Measurements from ENCODE around the gene SLC35F4.

SLC35F4 gene

DNA sequence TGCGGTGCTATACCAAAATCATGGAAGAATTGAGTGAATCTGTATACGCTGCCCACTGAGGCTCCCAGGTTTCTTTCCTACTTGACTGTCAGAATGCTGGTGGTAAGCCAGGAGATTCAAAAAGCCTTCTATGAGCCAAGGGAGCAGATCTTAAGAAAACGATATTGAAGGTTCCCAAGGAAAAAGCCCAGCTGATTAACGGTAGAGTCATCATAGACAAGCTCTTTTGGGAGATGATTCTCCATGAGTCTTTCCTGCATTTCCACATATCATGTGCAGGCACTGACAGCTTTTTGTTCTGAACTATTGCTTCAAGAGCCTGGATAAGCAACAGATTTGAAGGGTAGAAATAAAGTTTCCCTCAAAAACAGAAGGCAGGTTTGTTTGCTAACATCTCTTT, 17.5 kb downstream of the SLC35F4 start:
- no peak for DNase-seq (ENCODE audit: low spot score)

DNA sequence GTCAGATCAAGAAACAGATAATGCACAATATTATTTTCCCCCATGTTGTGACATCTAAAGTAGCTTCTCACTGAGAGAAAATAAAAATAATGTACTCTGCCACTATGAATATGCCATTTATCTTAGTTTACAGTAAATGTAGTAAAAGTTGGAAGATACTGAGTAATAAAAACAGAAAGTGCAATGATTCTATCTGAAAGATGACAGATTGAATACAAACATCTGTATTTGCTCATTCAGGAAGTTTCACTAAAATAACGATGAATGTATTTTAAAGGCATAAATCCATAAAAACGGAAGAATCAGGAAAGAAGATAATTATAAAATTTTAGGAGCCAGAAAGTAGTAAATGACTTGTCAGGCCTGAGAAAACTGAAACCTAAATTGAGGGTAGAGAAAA, 18.2 kb downstream of the SLC35F4 start:
- DNase-seq (ENCODE audit: low spot score) = no peak

DNA sequence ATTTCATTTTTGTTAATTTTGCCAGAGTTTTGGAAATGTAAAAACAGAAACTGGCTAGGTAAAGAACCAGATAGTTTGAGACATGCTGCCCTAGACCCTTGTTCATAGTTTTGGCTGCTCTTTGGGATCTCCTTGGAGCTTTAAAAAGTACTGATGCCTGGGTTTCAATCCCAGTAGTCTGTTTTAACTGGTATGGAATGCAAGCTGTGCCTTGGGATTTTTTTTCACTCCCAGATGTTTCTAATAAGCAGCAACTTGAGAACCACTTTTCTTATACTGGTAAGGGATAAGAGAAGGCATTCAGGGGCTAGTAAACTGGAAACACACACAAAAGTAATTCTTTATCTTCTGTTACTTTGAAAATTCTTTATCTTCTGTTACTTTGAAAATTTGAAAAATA, 18.8 kb downstream of the SLC35F4 start:
- DNase-seq (ENCODE audit: low spot score) = no peak

DNA sequence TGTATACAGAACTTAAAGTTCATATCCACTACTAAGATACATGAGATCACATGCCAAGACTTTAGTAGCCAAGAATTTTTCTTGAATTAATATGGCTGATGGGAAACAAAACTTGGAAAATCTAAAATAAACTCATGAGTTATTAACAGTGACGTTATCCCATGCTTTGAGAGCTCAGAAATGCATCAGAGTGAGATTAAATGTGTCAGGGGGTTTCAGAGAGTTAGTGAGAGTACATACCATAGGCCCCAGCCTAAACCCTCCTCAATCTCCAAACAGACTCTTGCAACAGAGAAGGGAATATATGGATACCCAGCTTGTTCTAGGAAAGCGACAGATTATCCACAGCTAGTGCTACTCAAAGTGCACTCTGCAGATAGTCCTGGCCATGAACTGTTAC, 19.3 kb downstream of the SLC35F4 start:
- no peak for DNase-seq (ENCODE audit: low spot score)

DNA sequence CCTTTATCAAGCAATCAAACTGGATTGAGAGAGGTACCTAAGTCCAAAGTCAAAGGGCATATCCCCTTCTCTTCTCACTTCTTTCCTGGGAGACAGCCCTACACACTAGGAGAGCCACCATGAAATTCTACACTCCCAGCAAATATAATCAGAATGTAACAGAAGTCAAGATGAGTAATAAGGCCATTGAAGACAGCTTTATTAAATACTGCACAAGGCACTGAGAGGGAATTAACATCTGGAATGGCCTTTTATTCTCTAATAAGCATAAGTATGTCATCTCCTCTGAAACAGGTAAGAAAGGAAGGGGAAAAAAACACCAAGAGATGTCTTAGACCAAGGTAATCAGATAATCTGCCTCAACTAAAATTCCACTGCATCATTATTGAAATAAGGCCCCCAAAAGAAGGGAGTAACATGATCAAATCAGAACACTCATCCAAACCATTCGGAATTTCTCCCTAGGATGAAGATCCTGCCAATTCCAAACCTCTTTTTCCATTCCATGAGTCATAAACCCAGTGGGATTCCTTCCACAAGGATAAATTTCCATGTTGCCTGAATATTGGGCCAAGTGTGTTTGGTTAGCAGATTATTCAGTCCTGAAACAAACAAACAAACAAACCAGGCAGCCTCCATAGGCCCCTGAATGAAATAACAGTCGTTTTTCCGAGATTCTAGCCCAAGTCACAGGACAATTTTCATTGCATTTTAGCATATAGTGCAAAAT, 19.9 kb downstream of the SLC35F4 start:
- DNase-seq (ENCODE audit: low spot score) = no peak

DNA sequence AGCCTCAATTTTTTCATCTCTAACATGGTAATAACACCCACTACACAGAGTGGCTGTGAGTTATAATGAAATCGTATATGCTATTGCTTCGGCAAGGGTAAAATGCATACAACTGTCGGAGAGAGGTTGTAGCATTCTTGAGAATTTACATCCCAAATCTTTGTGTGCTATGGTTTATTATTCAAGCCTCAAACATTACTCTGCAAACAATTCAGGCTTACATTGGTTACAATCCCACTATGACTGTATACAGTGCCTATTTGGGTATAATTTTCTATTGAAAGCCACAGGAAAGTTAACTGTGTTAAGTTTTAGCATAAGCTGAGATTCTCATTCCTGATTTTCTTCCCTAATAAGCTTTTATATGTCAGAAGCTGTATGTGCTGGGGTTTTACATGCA, 20.6 kb downstream of the SLC35F4 start:
- DNase-seq (ENCODE audit: low spot score) = no peak

DNA sequence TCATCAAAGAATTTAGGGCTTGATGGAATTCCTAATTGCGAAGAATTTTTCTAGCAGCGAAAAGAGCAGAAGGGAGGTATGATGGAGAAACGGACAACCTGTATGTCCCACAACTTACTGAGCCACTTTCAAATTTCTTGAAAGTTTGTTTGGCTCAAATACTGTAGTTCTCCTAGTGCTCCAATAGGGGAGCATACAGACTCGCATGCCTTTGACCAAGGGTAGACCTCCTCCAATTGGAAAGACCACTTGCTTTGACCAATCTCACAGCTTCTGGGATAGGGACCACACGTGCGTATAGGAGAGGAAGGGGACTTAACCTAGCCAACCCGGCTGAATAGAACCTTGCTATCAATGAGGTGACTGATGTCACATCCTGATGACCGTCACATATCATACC, 28.6 kb downstream of the SLC35F4 start:
- no peak for DNase-seq (ENCODE audit: low spot score)

DNA sequence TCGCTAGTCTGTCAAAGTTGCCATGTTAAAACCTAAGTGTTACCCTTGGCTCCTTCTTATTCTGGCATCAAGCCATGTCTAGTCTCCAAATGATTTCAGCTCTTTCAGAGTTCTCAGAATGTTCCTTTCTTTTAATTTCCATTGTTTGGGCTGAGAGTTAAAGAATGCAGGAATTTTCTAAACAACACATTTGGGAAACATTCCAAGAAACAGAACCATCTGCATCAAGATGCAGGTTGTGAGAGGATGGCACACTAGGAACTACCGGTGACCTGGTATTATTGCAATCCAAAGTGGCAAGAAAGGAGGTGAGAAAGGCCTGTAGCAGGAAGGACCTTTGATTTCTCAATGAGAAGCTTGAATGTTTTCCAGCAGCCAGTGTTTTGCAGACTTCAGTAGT, 30.1 kb downstream of the SLC35F4 start:
- DNase-seq (ENCODE audit: low spot score) = no peak

DNA sequence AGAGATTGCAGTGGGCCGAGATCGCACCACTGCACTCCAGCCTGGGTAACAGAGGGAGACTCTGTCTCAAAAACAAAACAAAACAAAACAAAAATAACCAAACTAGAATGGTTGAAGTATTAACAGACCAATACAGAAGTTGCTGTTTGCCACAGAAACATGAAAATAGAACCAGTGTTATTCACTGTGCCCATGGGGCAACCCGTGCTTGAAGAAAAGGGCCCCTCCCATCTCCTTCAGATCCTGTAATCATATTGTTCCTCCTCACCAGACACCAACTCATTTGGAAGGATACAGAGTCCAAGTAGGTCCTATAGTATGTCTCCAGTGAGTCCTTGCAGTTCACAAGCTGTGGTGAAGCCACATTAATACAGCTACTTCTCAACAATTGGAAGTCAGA, 30.9 kb downstream of the SLC35F4 start:
- DNase-seq (ENCODE audit: low spot score) = no peak

DNA sequence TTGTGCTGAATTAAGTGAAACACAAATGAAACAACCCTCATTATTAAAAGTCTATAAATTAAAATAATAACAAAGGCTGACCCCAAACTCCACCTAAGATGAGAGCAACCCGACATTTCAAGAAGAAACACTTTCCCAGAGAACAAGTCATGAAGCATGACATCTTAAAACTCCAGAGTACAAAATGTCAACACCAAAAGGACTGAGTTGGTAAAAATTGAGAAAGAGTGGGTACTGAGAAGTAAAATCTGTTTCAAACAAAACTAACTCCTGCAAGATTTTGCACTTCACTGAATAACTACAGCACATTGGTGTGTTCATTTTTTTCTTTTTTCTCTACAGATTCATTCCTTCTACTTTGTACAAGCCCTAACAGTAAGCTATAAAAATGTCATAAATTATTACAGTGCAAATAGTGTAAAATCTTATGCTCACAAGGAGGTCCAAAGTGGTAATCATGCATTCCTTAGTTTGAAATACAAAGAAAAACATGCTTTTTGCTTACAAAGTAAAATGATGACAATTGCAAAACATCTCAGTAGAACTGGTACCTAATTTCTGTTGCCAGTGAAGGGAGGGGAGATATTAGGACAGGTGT, 31.8 kb downstream of the SLC35F4 start:
- no peak for DNase-seq (ENCODE audit: low spot score)

DNA sequence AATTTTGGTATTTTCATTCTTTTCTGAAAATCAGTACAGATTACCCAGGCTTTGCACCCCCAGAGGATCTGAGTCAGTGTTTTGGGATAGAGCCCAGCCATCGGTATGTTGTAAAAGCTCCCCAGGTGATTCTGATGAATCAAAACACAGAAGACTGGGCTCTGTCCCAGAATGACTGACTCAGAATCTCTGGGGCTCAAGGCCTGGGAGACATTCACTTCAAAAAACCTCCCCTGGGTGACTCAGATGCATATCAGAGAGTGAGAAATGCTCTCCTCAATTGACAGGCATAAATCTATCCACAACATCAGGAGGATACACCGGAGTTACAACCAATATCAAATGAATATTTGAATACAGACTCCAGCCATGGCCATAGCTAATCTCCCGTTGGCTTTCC, 32.6 kb downstream of the SLC35F4 start:
- no peak for DNase-seq (ENCODE audit: low spot score)

DNA sequence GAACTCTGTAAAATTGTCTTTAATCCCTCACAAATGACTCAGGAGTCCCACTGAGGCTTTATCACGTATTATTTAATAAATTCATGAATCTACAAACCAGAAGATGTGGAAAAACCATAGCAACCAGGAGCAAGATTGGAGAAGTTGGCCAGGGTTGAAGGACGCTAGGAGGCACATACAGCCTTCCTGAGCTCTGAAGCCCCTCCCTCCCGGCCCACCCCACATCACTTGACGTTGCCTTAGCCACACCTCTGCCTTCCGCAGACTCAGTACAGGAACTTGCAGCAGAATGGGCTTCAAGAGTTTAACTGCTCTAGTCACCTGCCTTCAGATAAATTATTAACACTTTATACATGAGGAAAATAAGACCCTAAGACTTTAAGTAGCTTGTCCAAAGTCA, 33.9 kb downstream of the SLC35F4 start:
- DNase-seq (ENCODE audit: low spot score) = no peak

DNA sequence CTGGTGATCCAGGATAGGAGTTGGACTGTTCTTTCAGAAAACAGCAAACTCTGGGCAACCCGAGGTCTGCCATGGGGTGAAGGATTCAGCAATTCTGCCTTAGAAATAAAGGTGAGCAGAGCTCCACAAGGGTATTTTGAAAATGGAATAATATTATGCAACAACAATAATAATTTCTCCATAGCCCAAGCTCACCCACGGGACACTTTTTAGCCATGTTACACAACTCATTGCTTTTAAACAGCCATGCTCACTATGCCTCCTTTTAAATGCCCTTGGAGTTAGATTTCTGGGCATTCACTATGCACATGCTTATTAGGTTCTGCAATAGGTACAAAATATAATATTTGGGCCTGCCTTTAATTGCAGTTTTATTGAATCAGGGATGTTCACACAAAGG, 37.2 kb downstream of the SLC35F4 start:
- DNase-seq (ENCODE audit: low spot score) = no peak

DNA sequence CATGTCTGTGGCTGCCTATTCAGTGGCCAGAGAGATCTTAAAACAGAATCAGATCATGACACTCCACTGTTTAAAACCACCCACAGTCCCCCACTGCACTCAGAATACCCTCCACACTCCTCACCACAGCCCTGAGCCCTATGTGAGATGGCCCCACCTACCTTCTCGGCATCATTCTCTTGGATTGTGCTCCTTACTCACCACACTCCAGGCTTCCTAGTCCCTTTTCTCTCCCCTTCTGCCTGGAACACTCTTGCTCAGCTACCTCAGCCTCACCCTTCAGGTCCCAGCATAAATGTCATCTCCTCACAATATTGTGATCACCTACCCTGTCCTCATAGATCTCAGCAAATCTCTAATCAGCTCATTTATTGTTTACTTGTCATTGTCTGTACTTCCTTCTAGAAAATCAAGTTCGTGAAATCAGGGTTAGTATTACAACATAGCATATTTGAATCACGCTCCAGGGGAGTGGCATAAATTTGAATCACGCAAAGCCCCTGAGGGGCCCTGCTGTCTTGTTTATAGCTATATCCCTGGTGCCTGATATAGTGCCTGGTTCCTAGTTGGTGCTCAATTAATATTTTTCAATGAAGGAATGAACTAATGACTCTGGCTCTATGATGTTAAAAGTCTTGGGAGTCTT, 42.8 kb downstream of the SLC35F4 start:
- no peak for DNase-seq (ENCODE audit: low spot score)

DNA sequence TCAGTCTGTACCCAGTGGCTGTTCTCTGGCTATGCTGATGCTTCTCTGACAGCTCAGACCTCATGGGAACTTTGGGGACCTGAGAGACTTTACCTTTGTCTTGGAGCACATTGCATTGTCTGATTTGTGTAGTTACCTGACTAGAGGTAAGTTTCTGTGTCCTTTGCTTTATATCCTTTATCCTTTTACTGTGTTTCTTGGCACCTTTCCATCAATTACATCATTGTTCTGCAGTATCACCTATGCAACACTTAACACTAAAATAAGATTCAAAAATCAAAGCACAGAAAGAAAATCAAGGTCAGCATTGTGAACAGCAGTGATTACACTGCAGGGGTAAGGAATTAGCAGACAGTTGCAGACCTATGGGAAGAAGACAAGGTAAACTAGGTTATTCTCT, 43.8 kb downstream of the SLC35F4 start:
- no peak for DNase-seq (ENCODE audit: low spot score)

DNA sequence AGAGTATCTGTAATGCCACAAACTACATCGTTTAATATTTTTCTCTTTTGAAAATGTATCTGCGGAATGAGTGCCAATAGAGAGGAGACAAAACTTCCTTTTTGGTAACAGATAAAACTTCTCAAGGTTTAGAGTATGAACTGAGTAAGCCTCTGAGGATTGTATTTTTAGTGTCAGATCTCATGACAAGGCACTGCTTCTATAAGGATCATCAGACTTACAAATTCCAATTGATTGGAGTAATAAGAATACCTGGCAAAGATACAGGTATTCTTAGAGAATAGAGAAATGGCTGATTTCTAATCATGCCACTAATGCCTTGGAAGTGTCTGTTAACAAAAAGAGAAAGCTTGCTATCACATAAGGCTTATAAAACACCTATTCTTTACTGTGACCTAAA, 45.3 kb downstream of the SLC35F4 start:
- DNase-seq (ENCODE audit: low spot score) = no peak

DNA sequence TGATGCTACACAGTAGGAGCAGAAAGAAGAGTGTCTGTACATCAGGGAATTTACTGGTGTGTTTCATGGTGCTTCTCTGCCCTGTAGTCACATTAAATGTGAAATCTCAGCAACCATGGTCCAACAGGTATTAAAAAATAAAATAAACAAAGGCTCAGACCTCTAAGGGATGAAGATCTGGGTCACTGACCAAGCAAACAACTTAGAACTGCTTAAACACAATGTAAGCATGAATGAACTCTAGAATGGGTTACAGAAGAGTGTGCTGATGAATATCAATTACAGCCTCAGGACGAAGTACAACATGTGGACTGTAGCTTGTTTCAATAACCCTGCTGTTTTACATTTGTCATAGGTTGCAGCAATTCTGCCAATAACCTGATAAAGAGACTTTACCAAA, 47.4 kb downstream of the SLC35F4 start:
- no peak for DNase-seq (ENCODE audit: low spot score)

DNA sequence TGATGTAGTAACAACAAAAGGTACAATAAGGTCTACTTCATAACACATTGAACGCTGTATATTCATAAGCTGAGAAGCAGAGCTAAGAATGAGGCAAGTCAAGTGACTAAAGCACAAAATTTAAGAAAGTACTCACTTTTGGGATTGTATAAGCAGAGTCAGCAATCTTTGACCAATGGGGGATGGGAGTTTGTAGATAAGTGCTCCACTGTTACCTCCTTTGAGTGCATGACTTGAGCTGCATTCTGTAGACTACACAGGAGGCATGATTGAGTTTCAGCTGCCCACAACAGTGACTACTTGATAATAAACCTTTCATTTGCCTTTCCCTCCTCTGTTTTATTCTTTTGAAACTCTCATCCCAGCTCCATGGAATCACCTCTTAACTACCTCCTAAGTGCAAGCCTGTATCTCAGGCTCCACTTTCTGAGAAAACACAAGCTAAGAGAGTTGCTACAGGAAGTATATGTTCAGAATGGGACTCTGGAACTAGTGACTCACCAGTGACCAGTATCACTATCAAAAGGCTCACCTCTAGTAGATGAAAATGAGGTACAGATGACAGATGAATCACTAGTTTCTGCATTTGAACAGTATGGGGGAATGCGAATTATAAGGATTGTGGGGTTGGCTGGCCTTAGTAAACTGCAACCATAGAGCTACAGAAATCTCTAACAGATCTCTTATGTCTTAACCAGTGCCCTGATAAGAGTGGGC, 49.2 kb downstream of the SLC35F4 start:
- DNase-seq (ENCODE audit: low spot score) = no peak

DNA sequence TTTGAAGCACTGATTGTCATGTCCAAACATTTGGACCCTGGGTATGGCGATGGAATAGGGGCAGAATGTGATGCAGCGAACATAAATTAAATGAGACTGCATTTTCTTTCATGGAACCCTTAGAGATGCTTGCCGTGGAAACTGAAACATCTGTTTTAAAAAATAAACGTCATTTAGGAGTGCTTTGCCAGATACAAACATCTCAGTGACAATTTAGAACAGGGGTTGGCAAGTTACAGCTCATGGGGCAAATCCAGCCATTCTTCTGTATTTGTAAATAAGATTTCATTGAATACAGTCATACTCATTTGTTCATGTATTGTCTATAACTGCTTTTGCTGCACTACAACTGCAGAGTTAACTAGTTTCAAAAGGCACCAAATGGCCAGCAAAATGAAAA, 51.2 kb downstream of the SLC35F4 start:
- DNase-seq (ENCODE audit: low spot score) = no peak

DNA sequence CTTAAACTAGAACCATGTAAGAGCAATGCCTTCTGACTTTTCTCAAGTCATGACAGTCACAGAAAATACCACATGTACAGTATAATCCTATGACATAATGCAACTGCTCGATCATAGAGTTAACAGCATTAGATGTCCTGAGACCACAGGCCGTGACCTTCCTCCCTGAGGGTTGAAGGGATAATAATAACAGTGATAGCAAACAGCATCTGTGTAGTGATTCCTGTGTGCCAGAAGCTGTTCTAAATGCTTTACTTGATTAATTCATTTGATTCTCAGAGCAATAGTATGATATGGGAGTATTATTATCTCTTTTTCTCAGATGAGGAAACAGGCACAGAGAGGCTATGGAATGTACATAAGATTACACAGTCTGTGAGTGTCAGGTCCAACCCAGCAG, 53.2 kb downstream of the SLC35F4 start:
- DNase-seq (ENCODE audit: low spot score) = no peak

DNA sequence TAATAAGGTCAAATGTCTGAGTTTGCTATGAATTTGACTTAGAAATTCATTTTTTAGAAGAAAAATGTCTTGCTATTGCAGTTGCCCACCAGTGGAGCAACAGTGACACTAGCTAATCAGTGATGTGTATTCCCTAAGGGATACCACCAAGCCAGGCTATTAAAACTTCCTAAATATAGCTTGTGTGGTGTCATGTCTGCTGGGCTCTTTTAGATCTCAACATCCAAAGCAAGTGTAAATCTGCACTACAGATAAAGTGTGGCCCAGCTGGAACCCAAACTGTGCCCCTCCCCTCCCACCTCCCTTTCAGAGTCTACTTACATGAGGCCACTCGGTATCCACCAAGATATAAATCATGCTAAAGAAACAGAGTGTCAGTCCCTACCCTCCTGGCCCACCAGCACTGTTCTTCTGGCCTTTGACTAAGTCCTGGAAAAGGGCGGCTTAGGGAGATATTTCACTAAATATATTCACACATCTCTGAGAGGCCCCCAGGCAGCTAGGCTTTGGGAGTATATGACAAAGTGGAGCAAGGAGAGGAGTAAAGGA, 53.8 kb downstream of the SLC35F4 start:
- DNase-seq (ENCODE audit: low spot score) = no peak

DNA sequence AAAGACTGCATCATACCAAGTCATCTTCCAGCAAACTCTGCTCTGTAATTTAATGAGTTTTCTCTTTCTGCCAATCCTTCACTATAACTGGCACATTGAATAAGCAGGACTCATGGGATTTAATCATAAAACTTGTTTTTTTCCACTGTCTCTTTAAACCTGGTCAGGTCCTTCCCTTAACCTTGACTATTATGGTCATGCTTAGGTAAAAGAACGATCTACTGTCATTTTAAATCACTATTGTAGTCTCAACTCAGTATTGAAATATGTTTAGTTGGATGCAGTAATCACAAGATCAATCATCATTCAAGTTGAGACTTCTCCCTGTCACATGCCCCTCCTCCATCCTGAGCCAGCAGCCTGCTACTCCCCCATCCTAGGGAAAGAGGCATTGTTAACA, 56.1 kb downstream of the SLC35F4 start:
- DNase-seq (ENCODE audit: low spot score) = no peak

DNA sequence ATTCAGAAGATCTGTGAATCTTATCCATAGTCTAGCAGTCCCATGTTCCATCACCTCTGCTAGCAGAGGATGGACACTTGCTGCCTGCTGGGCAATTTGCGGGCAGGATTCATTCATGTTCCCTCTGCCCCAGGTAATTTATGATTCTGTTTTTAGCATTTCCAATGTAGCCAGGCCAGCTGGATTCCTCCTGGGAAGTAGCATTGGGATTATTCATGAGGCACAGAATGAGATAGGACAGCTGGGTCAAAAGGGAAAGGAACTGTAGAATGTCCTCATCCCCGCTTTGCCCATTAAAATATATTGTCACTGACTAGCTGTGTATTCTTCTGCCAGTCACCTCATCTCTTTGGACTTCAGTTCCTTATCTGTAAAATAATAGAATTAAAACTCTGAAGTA, 68.7 kb downstream of the SLC35F4 start:
- DNase-seq (ENCODE audit: low spot score) = no peak
